Fibroblast of skin of back (primary cell): Measurements from ENCODE around the gene BSPRY.
"Not testable (repeated sequence)": the region's sequence is repeated elsewhere in the genome, so short reads cannot be mapped to it uniquely, and the experiment has no call there.

ENCODE experiments used
- DNase-seq: peaks from one replicate; pipeline ENCODE4 v3.0.0-alpha.2; 2013

BSPRY gene

GRCh38 chr9:113395000-113395861 is 45.9 kb downstream of the BSPRY start:
- DNase-seq, result no peak

- no peak for DNase-seq
Observed at GRCh38 chr9:113397203-113397631, 47.9 kb downstream of the BSPRY start.

DNA sequence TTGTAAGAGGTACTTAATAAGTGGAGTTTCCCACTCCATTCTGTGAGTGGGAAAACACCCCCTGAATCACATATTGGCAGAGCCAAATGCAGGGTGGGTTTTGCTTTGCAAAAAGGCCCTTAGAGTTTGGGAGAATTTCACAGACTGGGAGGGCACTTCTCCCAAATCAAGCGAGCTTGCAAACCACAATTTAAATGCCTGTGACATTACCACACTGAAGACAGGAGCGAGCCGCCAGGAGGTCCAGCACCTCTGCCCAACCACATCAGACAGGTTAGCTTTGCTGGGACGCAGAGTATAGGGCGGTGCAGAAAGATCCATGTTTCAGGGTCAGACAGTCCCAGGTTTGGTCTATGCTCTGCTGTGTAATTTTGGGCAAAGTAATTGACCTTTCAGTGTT is 49.5 kb downstream of the BSPRY start:
- DNase-seq, result no peak

DNA sequence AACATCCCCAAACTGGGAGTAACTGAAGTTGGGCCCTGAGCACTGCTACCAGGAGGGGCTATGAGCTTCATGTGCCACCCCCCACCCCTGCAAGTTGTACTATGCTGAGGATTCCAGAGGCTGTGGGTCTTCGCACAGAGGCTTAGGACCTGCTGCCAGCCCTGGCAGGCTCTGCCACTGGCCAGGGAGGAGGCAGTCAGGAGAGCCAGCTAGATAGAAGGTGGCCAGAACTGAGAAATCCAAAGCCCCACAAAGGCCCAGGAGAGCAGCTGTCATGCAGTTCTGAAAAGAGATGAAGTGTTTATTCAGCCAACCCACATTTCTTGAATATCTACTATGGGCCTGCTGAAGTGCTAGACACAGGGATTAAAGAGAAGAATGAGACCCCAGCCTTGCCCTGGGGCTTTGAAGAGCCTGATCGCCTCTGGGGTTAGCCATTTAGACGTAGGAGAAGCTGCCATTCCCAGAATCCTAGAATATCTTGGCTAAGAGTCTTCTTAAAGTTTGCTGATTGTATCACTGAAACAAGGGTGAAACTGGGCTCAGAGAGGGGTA is 50.4 kb downstream of the BSPRY start:
- DNase-seq, result no peak

DNA sequence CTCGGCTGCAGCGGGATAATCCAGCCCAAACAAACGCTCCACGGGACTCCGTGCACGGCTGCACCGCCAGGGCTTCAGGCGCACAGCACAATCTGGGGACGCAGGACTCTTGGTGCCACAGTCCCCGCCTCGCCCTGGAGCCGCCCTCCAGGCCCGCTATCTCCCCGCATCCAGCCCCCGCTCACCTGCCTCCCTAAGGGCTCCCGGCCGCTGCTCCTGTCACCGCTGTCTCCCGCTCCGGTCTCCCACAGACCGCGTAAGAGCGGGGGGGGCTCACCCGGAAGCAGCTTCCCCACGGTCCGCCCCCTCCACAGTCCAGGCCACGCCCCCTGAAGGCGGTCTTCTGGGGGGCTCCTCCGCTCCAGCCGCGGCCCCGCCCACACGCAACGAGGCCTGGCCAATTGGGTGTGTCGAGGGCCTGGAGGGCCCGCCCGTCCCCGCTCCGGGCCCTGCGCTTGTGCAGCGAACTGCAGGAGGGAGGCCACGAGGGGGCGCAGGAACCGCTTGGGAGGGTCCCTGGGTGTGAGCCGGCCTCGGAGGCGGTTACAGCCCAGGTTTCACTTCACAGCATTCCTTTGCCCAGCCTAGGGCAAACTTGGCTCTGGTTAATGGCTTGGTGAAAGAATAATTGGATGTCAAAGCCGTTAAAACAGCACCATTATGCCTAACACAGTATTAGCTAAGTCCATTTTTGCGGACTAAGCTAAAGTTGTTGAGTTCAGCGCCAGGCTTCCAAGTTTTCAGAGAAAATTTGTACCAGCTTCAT is 51.9 kb downstream of the BSPRY start, which contains the start of gene ALAD:
ALAD (minus strand) TSS at position 258 of the 766 bp plus-strand sequence. CDS start 7,725 bp downstream, outside the sequence.
- peak; percentile 98 for DNase-seq

GRCh38 chr9:113403646-113404045 is 54.3 kb downstream of the BSPRY start:
- no peak for DNase-seq

- DNase-seq, result not testable (repeated sequence)
Observed at GRCh38 chr9:113406353-113406752, 57.0 kb downstream of the BSPRY start.

DNA sequence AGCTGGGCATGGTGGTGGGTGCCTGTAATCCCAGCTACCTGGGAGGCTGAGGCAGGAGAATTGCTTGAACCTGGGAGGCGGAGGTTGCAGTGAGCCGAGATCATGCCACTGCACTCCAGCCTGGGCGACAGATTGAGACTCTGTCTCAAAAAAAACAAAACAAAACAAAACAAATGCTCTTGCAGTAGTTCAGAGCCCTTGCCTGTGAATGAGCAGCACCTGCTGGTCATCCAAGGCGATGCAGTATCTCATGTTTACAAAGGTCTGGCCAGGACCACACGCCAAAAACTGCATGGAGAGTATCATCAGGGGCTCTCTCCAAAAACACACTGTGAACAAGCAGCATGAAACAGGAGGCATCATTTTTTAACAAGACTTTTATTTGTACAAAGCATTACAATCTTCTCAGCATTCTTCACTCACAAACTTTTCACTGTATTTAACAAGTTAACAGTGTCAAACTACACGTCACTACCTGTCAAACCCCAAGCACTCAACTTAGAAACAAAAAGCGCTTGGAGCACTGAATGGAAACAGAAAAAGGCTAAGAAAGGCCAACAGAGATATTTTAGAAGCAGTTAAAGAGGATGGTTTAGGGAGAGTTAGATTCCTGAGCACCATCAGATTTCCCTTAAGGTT is 57.7 kb downstream of the BSPRY start:
- peak; percentile 68 for DNase-seq

DNA sequence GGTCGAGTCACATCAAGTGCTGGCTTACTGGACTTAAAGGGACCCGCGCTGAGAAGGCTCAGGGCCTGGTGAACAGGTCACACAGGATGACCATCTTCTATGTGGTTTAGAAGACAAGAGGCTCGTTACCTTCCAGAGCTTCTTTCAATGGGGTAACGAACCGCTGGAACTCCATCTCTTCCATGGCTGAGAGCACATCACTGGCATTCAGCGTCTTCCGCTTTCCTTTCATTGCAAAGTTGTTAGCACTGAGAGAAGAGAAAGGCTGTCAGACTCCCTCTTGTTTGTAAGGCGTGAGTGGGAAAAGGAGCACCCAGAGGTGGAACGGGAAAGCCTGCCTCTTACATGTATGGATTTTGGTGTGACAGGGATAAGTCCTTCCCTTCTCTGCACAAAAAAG is 60.1 kb downstream of the BSPRY start:
- no peak for DNase-seq

GRCh38 chr9:113409883-113410206 is 60.5 kb downstream of the BSPRY start:
- DNase-seq, result no peak

DNA sequence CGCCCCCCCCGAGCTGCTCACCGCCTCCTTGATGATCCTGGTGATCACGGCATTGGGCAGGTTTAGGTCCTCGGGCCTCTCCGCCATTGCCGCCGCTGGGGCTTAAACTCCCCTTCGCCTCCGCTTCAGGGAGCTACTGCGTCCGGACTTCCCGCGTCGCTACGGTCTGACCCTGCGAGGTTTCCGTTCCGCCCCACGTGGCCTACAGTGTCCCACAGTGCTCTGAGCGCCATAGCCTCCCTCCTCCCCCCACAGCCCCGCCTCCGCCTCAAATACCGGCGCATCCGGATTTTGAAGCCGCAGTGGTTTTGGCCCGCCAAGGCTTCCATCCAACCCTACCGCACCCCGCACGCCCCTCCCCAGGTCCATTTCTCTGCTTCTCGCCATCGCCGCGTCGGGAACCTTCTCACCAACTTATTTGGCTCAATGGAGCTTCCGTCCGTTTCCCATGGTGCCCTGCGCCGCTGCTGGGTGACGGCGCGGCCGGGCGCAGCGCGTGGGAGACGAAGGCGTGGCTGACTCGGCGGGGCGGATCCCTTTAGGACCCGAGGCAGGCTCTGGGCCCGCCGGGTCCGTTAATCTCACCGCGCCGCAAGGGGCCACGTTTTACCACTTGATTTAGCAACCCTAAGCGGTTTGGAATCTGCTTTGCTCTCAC is 61.0 kb downstream of the BSPRY start, which contains the start of the genes C9orf43 and POLE3:
C9orf43 (plus strand) TSS at position 541 of the 658 bp plus-strand sequence. CDS start 2,747 bp downstream, outside the sequence.
POLE3 (minus strand) TSS at position 469 of the 658 bp plus-strand sequence; CDS start at position 87, 382 bp downstream.
- peak; percentile 96 for DNase-seq

DNA sequence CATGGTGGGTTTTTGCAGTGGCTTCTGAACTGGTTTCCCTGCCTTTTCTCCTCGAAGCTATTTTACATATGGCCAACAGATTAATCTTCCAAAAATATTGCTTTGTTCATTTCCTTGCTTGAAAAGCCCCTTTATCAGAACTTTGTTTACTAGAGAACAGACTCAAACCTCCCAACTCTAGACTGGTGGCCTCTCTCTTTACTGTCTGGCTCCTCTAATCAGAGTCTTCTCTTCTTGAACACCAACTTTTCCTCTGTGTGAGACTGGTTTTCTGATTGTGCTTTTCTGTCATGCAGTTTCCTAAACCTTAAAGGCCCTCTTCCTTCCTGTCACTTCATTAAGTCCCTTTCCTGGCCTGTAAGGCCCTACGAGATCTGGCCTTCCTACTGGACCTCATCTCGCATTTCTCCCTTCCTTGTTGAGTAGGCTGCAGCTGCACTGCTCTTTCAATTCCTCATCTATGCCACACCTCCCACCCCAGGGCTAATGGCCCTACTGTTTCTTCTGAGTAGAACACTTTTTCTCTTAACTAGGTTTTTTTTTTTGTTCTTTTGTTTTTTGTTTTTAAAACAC is 66.9 kb downstream of the BSPRY start:
- no peak for DNase-seq

GRCh38 chr9:113417370-113417769 is 68.0 kb downstream of the BSPRY start:
- no peak for DNase-seq
